Measurements from ENCODE around the gene LY6G5C.

Gene LY6G5C

DNA sequence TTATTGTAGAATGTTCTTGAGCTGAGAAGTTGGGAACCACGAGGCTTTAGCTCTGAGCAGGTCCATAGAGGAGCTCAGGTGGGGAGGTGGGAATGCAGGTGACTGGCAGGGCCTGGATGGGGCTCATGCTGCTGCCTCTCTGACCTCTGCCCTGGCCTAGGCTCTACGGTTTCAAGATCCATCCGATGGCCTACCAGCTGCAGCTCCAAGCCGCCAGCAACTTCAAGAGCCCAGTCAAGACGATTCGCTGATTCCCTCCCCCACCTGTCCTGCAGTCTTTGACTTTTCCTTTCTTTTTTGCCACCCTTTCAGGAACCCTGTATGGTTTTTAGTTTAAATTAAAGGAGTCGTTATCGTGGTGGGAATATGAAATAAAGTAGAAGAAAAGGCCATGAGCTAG is 11.2 kb downstream of the LY6G5C start, which contains the start of gene LY6G5B:
LY6G5B (plus strand) TSS at position 301 of the 400 bp plus-strand sequence. CDS start 975 bp downstream, outside the sequence.
- DNase-seq: no peak
- Histone ChIP-seq H3K27me3 (replicated peaks; ENCODE audit: insufficient read depth, low read length) (no peaks in the 10 kb centered on the region), H3F3A (ENCODE audit: insufficient read depth, low read length) (peaks cover 6% of the 10 kb centered on the region), H3K27ac (ENCODE audit: low read length) (no peak within 1 kb of the TSS), H2AFZ (ENCODE audit: low read length) (no peak within 1 kb of the TSS), H4K20me1 (ENCODE audit: insufficient read depth, low read length) (no peaks in the 10 kb centered on the region), H3K4me3 (ENCODE audit: low read length) (no peak within 1 kb of the TSS), H3K9me3 (replicated peaks; ENCODE audit: insufficient read depth, low read length) (no peaks in the 10 kb centered on the region), H3K4me2 (ENCODE audit: low read depth, low read length) (no peak within 1 kb of the TSS), H3K9me2 (replicated peaks; ENCODE audit: insufficient read depth, low read length) (no peaks in the 10 kb centered on the region), H3K9ac (ENCODE audit: low read length) (no peak within 1 kb of the TSS), H3K79me2 (ENCODE audit: low read length) (peaks cover 44% of the 10 kb centered on the region), H3K4me1 (ENCODE audit: low read length) (peaks cover 4% of the 10 kb centered on the region; the same call in 1 of the 2 replicates), H3K36me3 (replicated peaks; ENCODE audit: insufficient read depth, low read length) (peaks cover 13% of the 10 kb centered on the region)
- TF ChIP-seq EZH2 (optimal IDR thresholded peaks at IDR 0.05; ENCODE audit: low read depth, low read length) (no peak), EZH2phosphoT487 (IDR thresholded peaks at IDR 0.05; ENCODE audit: low read length) (no peak)
- TF ChIP-seq, protein P1, sequence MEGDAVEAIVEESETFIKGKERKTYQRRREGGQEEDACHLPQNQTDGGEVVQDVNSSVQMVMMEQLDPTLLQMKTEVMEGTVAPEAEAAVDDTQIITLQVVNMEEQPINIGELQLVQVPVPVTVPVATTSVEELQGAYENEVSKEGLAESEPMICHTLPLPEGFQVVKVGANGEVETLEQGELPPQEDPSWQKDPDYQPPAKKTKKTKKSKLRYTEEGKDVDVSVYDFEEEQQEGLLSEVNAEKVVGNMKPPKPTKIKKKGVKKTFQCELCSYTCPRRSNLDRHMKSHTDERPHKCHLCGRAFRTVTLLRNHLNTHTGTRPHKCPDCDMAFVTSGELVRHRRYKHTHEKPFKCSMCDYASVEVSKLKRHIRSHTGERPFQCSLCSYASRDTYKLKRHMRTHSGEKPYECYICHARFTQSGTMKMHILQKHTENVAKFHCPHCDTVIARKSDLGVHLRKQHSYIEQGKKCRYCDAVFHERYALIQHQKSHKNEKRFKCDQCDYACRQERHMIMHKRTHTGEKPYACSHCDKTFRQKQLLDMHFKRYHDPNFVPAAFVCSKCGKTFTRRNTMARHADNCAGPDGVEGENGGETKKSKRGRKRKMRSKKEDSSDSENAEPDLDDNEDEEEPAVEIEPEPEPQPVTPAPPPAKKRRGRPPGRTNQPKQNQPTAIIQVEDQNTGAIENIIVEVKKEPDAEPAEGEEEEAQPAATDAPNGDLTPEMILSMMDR (IDR thresholded peaks at IDR 0.05; ENCODE audit: low read length): no peak

DNA sequence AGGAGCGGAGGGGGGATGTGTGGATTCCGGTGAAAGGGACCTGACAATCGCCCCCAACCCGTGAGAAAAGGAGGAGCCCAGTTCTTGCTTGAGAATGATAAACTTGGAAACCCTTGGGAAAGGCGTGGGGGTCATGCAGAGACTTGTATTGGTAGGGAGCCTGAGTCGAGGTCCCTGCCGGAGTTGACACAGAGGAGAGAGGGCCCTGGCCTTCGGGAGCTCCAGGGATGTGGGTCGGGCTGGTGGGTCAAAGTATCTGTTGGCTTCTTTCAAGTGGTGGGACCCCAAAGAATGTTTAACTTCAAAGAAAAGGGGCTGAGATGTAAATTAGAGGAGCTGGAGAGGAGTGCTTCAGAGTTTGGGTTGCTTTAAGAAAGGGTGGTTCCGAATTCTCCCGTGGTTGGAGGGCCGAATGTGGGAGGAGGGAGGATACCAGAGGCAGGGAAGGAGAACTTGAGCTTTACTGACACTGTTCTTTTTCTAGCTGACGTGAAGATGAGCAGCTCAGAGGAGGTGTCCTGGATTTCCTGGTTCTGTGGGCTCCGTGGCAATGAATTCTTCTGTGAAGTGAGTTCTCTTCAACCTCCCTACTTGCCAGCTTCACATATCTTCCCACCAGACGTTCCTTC is 14.4 kb downstream of the LY6G5C start:
- H3K36me3 ChIP-seq (replicated peaks; ENCODE audit: insufficient read depth, low read length): peaks cover 13% of the 10 kb centered on the region
- DNase-seq: no peak
- TF ChIP-seq EZH2phosphoT487 (IDR thresholded peaks at IDR 0.05; ENCODE audit: low read length): no peak
- TF ChIP-seq EZH2 (optimal IDR thresholded peaks at IDR 0.05; ENCODE audit: low read depth, low read length): no peak
- TF ChIP-seq, protein P1 (IDR thresholded peaks at IDR 0.05; ENCODE audit: low read length): no peak

DNA sequence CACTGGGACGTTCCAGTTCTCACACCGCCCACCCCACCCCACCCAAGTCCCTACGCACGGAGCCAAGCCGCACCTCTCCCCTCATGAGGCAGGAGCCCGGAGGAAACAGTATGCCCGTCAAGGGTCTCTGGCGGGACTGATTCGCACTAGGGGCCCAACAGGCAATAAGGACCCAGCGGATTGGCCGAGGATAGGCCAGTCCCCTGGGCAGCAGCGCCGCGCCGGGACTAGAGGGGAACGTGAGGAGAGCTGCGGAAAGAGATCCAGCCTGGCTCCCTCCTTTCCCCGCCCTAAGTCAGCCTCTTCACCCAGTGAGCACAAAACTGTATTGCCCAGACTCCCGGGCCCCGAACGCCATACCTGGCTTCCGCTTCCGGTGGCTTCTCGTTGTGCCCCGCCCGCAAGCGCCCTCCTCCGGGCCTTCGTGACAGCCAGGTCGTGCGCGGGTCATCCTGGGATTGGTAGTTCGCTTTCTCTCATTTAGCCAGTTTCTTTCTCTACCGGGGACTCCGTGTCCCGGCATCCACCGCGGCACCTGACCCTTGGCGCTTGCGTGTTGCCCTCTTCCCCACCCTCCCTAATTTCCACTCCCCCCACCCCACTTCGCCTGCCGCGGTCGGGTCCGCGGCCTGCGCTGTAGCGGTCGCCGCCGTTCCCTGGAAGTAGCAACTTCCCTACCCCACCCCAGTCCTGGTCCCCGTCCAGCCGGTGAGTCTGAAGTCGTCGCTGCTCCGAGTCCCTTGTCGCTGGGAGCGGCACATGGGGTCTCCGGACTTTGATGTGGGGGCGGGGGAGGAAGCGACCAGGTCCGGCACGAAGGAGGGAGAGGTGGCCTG is 15.1 kb downstream of the LY6G5C start, which contains the start of gene CSNK2B:
CSNK2B (plus strand) TSS at position 580 of the 836 bp plus-strand sequence. CDS start 752 bp downstream, outside the sequence.
- Histone ChIP-seq H3K4me1 (ENCODE audit: low read length) (peaks cover 31% of the 10 kb centered on the region), H3K36me3 (replicated peaks; ENCODE audit: insufficient read depth, low read length) (peaks cover 13% of the 10 kb centered on the region), H3K9me2 (replicated peaks; ENCODE audit: insufficient read depth, low read length) (no peaks in the 10 kb centered on the region), H3K79me2 (ENCODE audit: low read length) (peaks cover 70% of the 10 kb centered on the region), H3K27me3 (replicated peaks; ENCODE audit: insufficient read depth, low read length) (no peaks in the 10 kb centered on the region), H3K27ac (ENCODE audit: low read length) (peak within 1 kb of the TSS; percentile 99), H4K20me1 (ENCODE audit: insufficient read depth, low read length) (no peaks in the 10 kb centered on the region), H2AFZ (ENCODE audit: low read length) (peak within 1 kb of the TSS; percentile 82), H3K9me3 (replicated peaks; ENCODE audit: insufficient read depth, low read length) (no peaks in the 10 kb centered on the region), H3F3A (ENCODE audit: insufficient read depth, low read length) (peaks cover 20% of the 10 kb centered on the region), H3K9ac (ENCODE audit: low read length) (peak within 1 kb of the TSS; percentile 100), H3K4me2 (ENCODE audit: low read depth, low read length) (peak within 1 kb of the TSS; percentile 97), H3K4me3 (ENCODE audit: low read length) (peak within 1 kb of the TSS; percentile 99)
- peak; percentile 98 for DNase-seq
- TF ChIP-seq EZH2phosphoT487 (IDR thresholded peaks at IDR 0.05; ENCODE audit: low read length) (no peak), EZH2 (optimal IDR thresholded peaks at IDR 0.05; ENCODE audit: low read depth, low read length) (no peak)
- TF ChIP-seq, protein P1 (IDR thresholded peaks at IDR 0.05; ENCODE audit: low read length): no peak; the same call in 1 of the 2 replicates

More for the DNA sequence above, 14.4 kb downstream of the LY6G5C start:
- Histone ChIP-seq H3K4me1 (ENCODE audit: low read length) (peaks cover 27% of the 10 kb centered on the region), H3K27me3 (replicated peaks; ENCODE audit: insufficient read depth, low read length) (no peaks in the 10 kb centered on the region), H3K79me2 (ENCODE audit: low read length) (peaks cover 70% of the 10 kb centered on the region), H3K9me2 (replicated peaks; ENCODE audit: insufficient read depth, low read length) (no peaks in the 10 kb centered on the region), H3K9ac (ENCODE audit: low read length) (peak overlapping the region; percentile 89), H3K9me3 (replicated peaks; ENCODE audit: insufficient read depth, low read length) (no peaks in the 10 kb centered on the region), H3K27ac (ENCODE audit: low read length) (peak overlapping the region; percentile 12; the same call in 1 of the 2 replicates), H3K4me3 (ENCODE audit: low read length) (peak overlapping the region; percentile 99), H4K20me1 (ENCODE audit: insufficient read depth, low read length) (no peaks in the 10 kb centered on the region), H3K4me2 (ENCODE audit: low read depth, low read length) (peak overlapping the region; percentile 70), H3F3A (ENCODE audit: insufficient read depth, low read length) (peaks cover 15% of the 10 kb centered on the region), H2AFZ (ENCODE audit: low read length) (peak overlapping the region; percentile 56; the same call in 1 of the 2 replicates)
